Glutamatergic neuron (in vitro differentiated cells): ENCODE measurements around the gene MAP1LC3A. TPM values are rescaled to one million over a fixed set of nuclear protein-coding genes. Genes with fewer than 3 reads are reported as not detected.

Experiments
- DNase-seq: peaks from one replicate; pipeline ENCODE4 v3.0.0; 2022
- H3K27ac Mint-ChIP-seq: one replicate; pipeline ENCODE4 v1.8.0; 2020; ENCODE audit warnings: mild to moderate bottlenecking, mixed read lengths, inconsistent platforms; ENCODE audit not compliant: unreplicated experiment
- H3K27me3 Mint-ChIP-seq: one replicate; pipeline ENCODE4 v1.8.0; 2020; ENCODE audit warnings: mild to moderate bottlenecking, moderate library complexity, mixed read lengths, inconsistent platforms; ENCODE audit not compliant: unreplicated experiment
- H3K36me3 Mint-ChIP-seq: one replicate; pipeline ENCODE4 v1.8.0; 2020; ENCODE audit warnings: mild to moderate bottlenecking, mixed read lengths, inconsistent platforms; ENCODE audit not compliant: unreplicated experiment
- H3K4me1 Mint-ChIP-seq: one replicate; pipeline ENCODE4 v1.8.0; 2020; ENCODE audit warnings: mild to moderate bottlenecking, low read depth, mixed read lengths, inconsistent platforms; ENCODE audit not compliant: unreplicated experiment
- H3K4me3 Mint-ChIP-seq: one replicate; pipeline ENCODE4 v1.8.0; 2020; ENCODE audit warnings: mild to moderate bottlenecking, mixed read lengths, inconsistent platforms; ENCODE audit not compliant: unreplicated experiment
- H3K9me3 Mint-ChIP-seq: one replicate; pipeline ENCODE4 v1.8.0; 2020; ENCODE audit warnings: mild to moderate bottlenecking, moderate library complexity, mixed read lengths, inconsistent platforms; ENCODE audit not compliant: unreplicated experiment
- CTCF ChIP-seq: fragments of 200-600 bp; sonication (generic); IDR thresholded peaks from one replicate; pipeline ENCODE4 v1.5.0; 2021; ENCODE audit not compliant: partially characterized antibody, unreplicated experiment
- total RNA-seq: library from RNA; stranded (reverse); fragmentation: NEBNext Ultra II Directional; extraction: Animal tissue kit (Norgen Biotek cat#: 25700); gene quantifications from one replicate; pipeline ENCODE4 v1.2.1, GENCODE V29; 2021; ENCODE audit not compliant: unreplicated experiment

Gene MAP1LC3A
- total RNA-seq, 1 donor from 2014 or later: 143 TPM

- no peak for DNase-seq
- Mint-ChIP-seq H3K4me3 (no peak overlapping the region), H3K4me1 (no peaks in the 10 kb centered on the region), H3K27me3 (no peaks in the 10 kb centered on the region), H3K9me3 (peaks cover 1% of the 10 kb centered on the region), H3K27ac (no peak overlapping the region), H3K36me3 (no peaks in the 10 kb centered on the region)
- TF ChIP-seq CTCF: no peak
These were observed 24.4 kb downstream of the MAP1LC3A start for GRCh38 chr20:34582911-34583310.

- DNase-seq: no peak
- Mint-ChIP-seq H3K4me1 (no peaks in the 10 kb centered on the region), H3K27me3 (no peaks in the 10 kb centered on the region), H3K4me3 (no peak overlapping the region), H3K27ac (no peak overlapping the region), H3K9me3 (peaks cover 1% of the 10 kb centered on the region), H3K36me3 (no peaks in the 10 kb centered on the region)
- TF ChIP-seq CTCF: no peak
These were observed 25.0 kb downstream of the MAP1LC3A start for GRCh38 chr20:34583544-34583943.

GRCh38 chr20:34585019-34585418, 26.5 kb downstream of the MAP1LC3A start:
- H3K4me3 Mint-ChIP-seq: no peak overlapping the region

GRCh38 chr20:34586488-34587163, 28.1 kb downstream of the MAP1LC3A start:
- Mint-ChIP-seq H3K9me3 (peaks cover 1% of the 10 kb centered on the region), H3K27me3 (no peaks in the 10 kb centered on the region), H3K4me3 (no peak overlapping the region), H3K27ac (no peak overlapping the region), H3K4me1 (no peaks in the 10 kb centered on the region), H3K36me3 (no peaks in the 10 kb centered on the region)
- TF ChIP-seq CTCF: no peak
- no peak for DNase-seq

More at GRCh38 chr20:34585019-34585418, 26.5 kb downstream of the MAP1LC3A start:
- H3K36me3 Mint-ChIP-seq: no peaks in the 10 kb centered on the region
- peaks cover 1% of the 10 kb centered on the region for H3K9me3 Mint-ChIP-seq
- no peak for TF ChIP-seq CTCF
- H3K27ac Mint-ChIP-seq: no peak overlapping the region
- H3K4me1 Mint-ChIP-seq: no peaks in the 10 kb centered on the region
- no peaks in the 10 kb centered on the region for H3K27me3 Mint-ChIP-seq
- DNase-seq: no peak

GRCh38 chr20:34595377-34596184, 37.1 kb downstream of the MAP1LC3A start:
- Mint-ChIP-seq H3K27ac (no peak overlapping the region), H3K36me3 (no peaks in the 10 kb centered on the region), H3K4me1 (no peaks in the 10 kb centered on the region), H3K27me3 (no peaks in the 10 kb centered on the region), H3K9me3 (no peaks in the 10 kb centered on the region), H3K4me3 (no peak overlapping the region)
- TF ChIP-seq CTCF: no peak
- DNase-seq: no peak
